Motor neuron (in vitro differentiated cells): Measurements from ENCODE around the gene KICS2. TPM values are rescaled to one million over a fixed set of nuclear protein-coding genes. Genes with fewer than 3 reads are reported as not detected.
"Not testable (repeated sequence)": the region's sequence is repeated elsewhere in the genome, so short reads cannot be mapped to it uniquely, and the experiment has no call there.

ENCODE experiments used
- ATAC-seq, 8 experiments: fragments of 200-7000 bp; cut with Tn5 transposase; replicated peaks in 6 of 8; 2 replicates each; pipeline ENCODE4 v1.8.0; 2021; ENCODE audit warnings: mild to moderate bottlenecking in 8 of 8, moderate library complexity in 8 of 8
- H3K27ac ChIP-seq, 2 donors: fragments of 250-450 bp; sonication (Bioruptor Pico); 2 replicates each; pipeline ENCODE4 v1.9.0; 2021; ENCODE audit warnings: antibody characterized with exemption in 2 of 2, mild to moderate bottlenecking in 2 of 2, moderate library complexity in 1 of 2
- H3K4me1 ChIP-seq, 2 donors: fragments of 250-450 bp; sonication (Bioruptor Pico); replicated peaks in 1 of 2; 2 replicates each; pipeline ENCODE4 v1.6.1; 2021; ENCODE audit warnings: antibody characterized with exemption in 2 of 2, mild to moderate bottlenecking in 2 of 2, moderate library complexity in 1 of 2
- H3K4me3 ChIP-seq, 5 donors: fragments of 250-450 bp; sonication (Bioruptor Pico); 2 replicates each; pipeline ENCODE4 v1.9.0; 2021; ENCODE audit warnings: antibody characterized with exemption in 5 of 5, mild to moderate bottlenecking in 5 of 5, moderate library complexity in 4 of 5
- WGBS, 10 experiments: fragments of 450-650 bp; shearing (Covaris generic); methylation state at CpG; one replicate each; pipeline ENCODE4 v1.0.0; 2022; 5-methylcytosine and 5-hydroxymethylcytosine counted together
- in situ Hi-C, 9 experiments: fragments of 400-800 bp; cut with MboI; loops; one replicate each; pipeline ENCODE4 v1.15.0; 2021; ENCODE audit warnings: low sequenced_read_pairs in 9 of 9, low pct_unique_long_range_greater_than_20kb in 2 of 9; ENCODE audit not compliant: unreplicated experiment in 9 of 9
- total RNA-seq, 8 experiments: library from RNA; unstranded; fragments of 300-600 nt; gene quantifications; 2 replicates each; pipeline versions ENCODE4 v1.2.3 to v1.2.4, GENCODE V29; 2022

KICS2 gene
- total RNA-seq, 8 experiments from 2014 or later: 3.9 to 16.7 (median 6.6) TPM

DNA sequence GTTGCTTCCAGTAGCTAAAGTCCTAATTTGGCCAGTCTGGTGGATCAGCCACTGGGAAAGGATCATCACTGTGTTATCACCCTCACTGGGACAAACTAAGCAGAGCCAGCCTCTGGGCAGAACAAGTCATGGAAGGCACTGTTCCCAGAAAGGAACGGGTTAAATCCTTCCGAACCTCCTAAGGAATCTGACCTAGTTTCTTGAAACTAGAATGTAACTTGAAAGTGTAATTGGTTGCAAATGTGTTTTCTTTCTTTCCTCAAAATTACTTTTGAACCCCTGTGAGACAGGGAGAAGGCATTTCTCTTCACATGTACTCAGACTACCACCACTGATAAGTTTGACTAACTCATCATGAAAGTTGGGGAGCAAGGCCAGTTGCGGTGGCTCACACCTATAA, 18.7 kb upstream of the KICS2 start:
- H3K4me3 ChIP-seq: no peak overlapping the region
- in situ Hi-C loops: loop anchor here in 1 of 9 experiments (25.0 kb wide), 1 partner anchor 403 kb away; the partner anchor contains the start of gene SRGAP1
- peak in 1 of 8 experiments; percentile 33 for ATAC-seq
- 0 to 100% (median 80%) methylated on average over 1 to 3 of the region's 3 CpGs; no CpG with 5 or more reads in 4 of the 10 experiments for WGBS, 10 experiments
- no peaks in the 10 kb centered on the region for H3K4me1 ChIP-seq
- H3K27ac ChIP-seq: no peak overlapping the region

DNA sequence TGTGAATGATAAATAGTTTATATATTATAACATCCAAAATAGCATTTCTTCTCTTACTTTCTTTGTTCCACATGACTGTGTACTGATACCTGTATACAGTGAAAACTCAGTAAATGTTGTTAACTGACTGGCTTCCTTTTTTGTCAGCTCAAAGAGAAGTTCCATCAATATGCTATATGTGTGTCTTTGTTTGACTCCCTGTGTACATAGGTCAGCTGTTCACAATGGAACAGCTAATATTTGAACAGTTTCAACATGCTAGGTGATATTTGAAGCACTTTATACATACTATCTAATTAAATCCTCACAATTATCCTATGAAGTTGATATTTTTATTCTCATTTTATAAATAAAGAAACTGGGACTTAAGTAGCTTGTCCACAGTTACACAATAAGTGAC, 15.3 kb upstream of the KICS2 start:
- Histone ChIP-seq H3K4me3 (no peak overlapping the region), H3K4me1 (no peaks in the 10 kb centered on the region), H3K27ac (no peak overlapping the region)
- in situ Hi-C loops: loop anchor here in 1 of 9 experiments (25.0 kb wide), 1 partner anchor 400 kb away; the partner anchor contains the start of gene SRGAP1
- no peak for ATAC-seq

DNA sequence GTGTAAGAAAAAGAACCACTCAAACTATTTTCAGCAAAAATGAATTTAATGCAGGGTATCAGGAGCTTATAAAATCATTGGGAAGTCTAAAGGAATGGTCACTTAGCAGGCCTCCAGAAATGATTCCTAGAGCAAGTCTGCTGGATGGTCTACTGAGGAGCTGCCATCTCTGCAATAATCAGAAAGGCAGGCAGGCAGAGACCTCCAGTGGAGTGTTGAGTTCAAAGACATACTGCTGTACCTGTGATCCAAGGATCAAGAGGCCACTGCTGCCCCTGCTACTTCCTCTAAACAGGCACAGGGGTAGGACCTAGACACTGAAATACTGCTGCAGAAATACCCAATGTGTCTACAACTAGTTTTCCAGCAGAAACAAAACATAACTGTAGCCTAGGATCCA, 14.5 kb upstream of the KICS2 start:
- peak in 1 of 8 experiments; percentile 24 for ATAC-seq
- H3K4me1 ChIP-seq: no peaks in the 10 kb centered on the region
- no peak overlapping the region for H3K4me3 ChIP-seq
- no peak overlapping the region for H3K27ac ChIP-seq
- in situ Hi-C loops: loop anchor here in 1 of 9 experiments (25.0 kb wide), 1 partner anchor 399 kb away; the partner anchor contains the start of gene SRGAP1

DNA sequence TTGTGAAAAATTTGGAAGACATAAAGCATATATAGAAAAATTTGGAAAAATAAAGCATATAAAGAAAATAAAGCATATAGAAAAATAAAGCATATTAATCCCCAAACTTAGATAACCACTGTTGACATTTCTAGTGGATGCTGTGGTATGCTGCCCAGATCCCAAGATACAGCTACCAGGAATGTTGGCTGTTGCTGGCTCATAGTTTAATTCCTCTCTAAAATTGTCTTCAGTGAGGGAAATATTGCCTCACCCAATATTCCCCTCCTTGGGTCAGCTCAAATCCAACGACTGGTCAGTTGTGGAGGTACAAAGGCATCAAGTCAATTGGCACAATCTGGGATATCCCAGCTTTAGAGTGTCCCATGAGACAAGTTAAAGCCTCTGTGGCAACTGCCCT, 10.1 kb upstream of the KICS2 start:
- in situ Hi-C loops: loop anchor here in 1 of 9 experiments (25.0 kb wide), 1 partner anchor 395 kb away; the partner anchor contains the start of gene SRGAP1
- 13 to 100% (median 86%) methylated on average over 1 of the region's 1 CpG; no CpG with 5 or more reads in 5 of the 10 experiments for WGBS, 10 experiments
- H3K4me3 ChIP-seq: no peak overlapping the region
- H3K27ac ChIP-seq: no peak overlapping the region
- H3K4me1 ChIP-seq: no peaks in the 10 kb centered on the region
- ATAC-seq: no peak

DNA sequence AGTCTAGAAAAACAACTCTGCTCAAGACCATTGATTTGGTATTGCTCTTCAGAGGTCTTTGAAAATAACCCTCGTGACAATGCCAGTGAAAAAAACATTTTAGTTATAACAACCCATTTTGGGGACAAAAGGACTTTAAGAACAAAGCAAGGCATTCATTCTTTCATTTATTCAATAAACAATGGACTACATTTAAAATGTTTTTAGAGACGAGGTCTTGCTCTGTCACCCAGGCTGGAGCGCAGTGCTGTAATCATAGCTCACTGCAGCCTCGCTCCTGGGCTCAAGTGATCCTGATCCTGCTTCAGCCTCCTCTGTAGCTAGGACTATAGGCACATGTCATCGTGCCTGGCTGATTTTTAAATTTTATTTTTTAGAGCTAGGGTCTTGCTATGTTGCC, 7.7 kb upstream of the KICS2 start:
- Histone ChIP-seq H3K4me3 (no peak overlapping the region), H3K27ac (no peak overlapping the region), H3K4me1 (no peaks in the 10 kb centered on the region)
- in situ Hi-C loops: loop anchor here in 1 of 9 experiments (25.0 kb wide), 1 partner anchor 392 kb away; the partner anchor contains the start of gene SRGAP1
- no peak for ATAC-seq
- 0 to 94% (median 80%) methylated on average over 1 to 5 of the region's 5 CpGs; no CpG with 5 or more reads in 1 of the 10 experiments for WGBS, 10 experiments

DNA sequence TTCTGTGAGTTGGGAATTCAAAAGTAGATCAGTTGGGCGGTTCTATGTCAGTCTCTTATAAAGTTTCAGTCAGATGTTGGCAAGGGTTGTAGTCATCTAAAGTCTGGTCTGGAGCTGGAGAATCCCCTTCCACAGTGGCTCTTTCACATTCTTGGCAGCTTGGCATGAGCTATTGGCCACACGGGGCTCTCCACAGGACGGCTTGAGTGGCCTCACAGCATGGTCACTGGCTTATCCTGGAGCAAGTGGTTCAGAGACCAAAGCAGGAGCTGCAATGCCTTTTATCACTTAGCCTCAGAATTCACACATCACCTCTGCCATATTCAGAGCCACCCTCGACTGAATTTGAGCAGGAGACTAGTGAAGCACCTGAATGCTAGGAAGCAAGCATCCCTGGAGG, 7.1 kb upstream of the KICS2 start:
- no peak for ATAC-seq
- WGBS, 10 experiments: 0 to 100% (median 71%) methylated on average over 1 to 4 of the region's 4 CpGs; no CpG with 5 or more reads in 1 of the 10 experiments
- no peaks in the 10 kb centered on the region for H3K4me1 ChIP-seq
- no peak overlapping the region for H3K27ac ChIP-seq
- in situ Hi-C loops: loop anchor here in 1 of 9 experiments (25.0 kb wide), 1 partner anchor 392 kb away; the partner anchor contains the start of gene SRGAP1
- H3K4me3 ChIP-seq: no peak overlapping the region

DNA sequence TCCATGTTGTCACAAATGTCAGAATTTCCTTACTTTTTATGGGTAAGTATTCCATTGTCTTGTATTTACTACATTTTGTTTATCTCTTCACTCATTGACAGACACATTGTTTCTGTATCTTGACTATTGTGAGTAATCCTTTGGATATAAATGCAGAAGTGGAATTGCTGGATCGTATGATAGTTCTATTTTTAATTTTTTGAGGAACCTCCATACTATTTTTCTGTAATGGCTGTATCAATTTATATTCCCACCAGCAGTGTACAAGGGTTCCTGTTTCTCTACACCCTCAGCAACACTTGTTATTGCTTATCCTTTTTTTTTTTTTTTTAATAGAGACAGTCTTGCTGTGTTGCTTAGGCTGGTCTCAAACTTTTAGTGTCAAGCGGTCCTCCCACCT, 3.5 kb upstream of the KICS2 start:
- no peak overlapping the region for H3K4me3 ChIP-seq
- peaks cover 5 to 8% of the 10 kb centered on the region in 2 donors for H3K4me1 ChIP-seq
- no peak overlapping the region for H3K27ac ChIP-seq
- WGBS, 10 experiments: 0 to 100% (median 41%) methylated on average over 1 to 2 of the region's 2 CpGs
- in situ Hi-C loops: loop anchor here in 1 of 9 experiments (25.0 kb wide), 1 partner anchor 388 kb away; the partner anchor contains the start of gene SRGAP1
- no peak for ATAC-seq

DNA sequence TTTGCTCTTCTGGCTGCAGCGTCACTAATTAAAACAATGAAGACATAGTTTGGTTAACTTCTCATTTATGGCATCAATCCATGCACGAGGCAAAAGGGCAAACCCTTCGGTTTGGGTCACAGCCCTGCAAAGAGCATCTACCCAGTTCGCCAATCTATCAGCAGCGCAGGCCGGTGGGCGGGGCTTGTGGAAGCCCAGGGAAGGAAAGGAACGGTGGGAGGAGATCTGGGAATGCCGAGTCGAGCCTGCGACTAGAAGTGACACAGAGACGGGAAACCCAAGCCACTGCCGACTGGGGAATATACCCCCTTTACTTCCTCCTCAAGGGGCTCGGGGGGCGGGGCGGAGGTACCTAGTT, 466 bp downstream of the KICS2 start:
- Histone ChIP-seq H3K4me3 (peak overlapping the region; percentile 55 to 92 (median 85)), H3K27ac (peak overlapping the region; percentile 88 to 92), H3K4me1 (peaks cover 6 to 11% of the 10 kb centered on the region in 2 donors)
- 0 to 17% (median 0%) methylated on average over 1 to 6 of the region's 16 CpGs; no CpG with 5 or more reads in 3 of the 10 experiments for WGBS, 10 experiments
- in situ Hi-C loops: no loop called here
- peak; percentile 73 to 86 (median 76) for ATAC-seq

DNA sequence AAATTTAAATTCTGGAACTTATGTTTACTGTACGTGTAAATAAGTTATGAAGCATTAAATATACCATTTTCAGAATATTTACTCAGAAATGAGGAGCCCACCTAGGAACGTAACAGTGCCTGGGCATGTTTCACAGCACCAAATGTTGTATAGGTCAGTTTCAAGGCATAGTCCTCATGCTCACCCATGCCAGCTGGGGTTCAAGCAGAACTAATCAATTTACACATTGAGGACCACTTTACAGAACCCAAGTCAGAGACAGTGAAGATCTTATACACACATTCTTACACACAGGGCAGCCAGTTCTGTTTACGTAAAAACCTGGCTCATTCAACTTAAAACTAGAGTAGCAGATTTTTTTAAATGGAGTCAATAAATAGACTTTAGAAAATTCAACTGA, 2.0 kb downstream of the KICS2 start:
- Histone ChIP-seq H3K4me1 (peaks cover 6 to 11% of the 10 kb centered on the region in 2 donors), H3K27ac (no peak overlapping the region), H3K4me3 (no peak overlapping the region)
- in situ Hi-C loops: no loop called here
- 80 to 100% (median 89%) methylated on average over 1 to 3 of the region's 3 CpGs for WGBS, 10 experiments
- ATAC-seq: no peak

DNA sequence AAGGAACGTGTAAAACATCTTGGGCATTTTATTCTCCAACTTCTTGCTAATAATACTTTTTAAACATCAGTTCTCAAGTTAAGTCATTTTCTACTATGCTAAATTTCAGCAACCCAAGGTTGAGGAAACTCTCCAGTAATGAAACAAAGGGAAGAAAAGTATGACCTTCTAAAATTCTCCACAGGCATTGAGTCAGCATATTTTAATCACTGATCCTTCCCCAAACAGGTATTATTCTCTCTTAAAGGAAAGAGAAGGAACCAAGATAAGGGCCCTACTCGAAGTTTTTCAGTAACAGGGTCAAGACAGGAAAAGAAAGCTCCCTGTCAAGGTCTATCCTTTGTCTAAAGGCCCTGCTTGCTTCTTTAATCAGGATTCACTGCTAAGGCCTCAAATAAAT, 3.0 kb downstream of the KICS2 start:
- Histone ChIP-seq H3K27ac (no peak overlapping the region), H3K4me3 (no peak overlapping the region), H3K4me1 (peaks cover 6 to 11% of the 10 kb centered on the region in 2 donors)
- in situ Hi-C loops: no loop called here
- ATAC-seq: no peak
- 0 to 100% (median 65%) methylated on average over 1 to 2 of the region's 2 CpGs for WGBS, 10 experiments

DNA sequence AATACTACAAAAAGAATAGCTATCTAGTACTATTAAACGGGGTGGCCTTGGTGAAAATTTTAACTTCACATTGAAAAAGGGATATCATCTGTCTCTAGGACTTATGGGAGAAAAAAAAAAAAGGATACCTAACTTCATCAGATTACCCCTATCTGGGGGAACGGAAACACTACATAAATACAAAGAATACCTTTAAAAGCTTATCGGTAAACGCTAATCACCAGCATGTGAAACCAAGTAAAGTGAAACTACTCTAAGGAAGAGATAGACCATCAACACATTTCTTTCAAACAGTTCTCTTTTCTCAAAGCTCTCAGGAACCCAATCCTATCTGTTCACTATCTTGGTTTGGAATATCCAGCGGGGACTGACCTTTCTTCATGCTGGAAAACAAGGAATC, 3.5 kb downstream of the KICS2 start:
- H3K4me3 ChIP-seq: no peak overlapping the region
- no peak for ATAC-seq
- WGBS, 10 experiments: 81 to 100% (median 93%) methylated on average over 3 to 5 of the region's 5 CpGs
- H3K27ac ChIP-seq: no peak overlapping the region
- in situ Hi-C loops: no loop called here
- peaks cover 6 to 11% of the 10 kb centered on the region in 2 donors for H3K4me1 ChIP-seq

DNA sequence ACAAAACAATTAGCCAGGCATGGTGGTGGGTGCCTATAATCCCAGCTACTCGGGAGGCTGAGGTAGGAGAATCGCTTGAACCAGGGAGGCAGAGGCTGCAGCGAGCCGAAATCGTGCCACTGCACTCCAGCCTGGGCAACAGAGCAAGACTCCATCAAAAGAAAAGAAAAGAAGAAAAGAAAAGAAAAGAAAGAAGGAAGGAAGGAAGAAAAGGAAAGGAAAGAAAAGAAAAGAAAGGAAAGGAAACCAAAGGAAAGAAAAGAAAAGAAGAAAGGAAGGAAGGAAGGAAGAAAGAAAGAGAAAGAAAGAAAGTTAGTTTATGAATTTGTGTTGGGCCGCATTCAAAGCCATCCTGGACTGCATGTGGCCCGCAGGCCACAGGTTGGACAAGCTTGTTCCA, 4.5 kb downstream of the KICS2 start:
- H3K27ac ChIP-seq, H3K4me1 ChIP-seq, ATAC-seq, H3K4me3 ChIP-seq, in situ Hi-C loops: not testable (repeated sequence)
- 83 to 100% (median 96%) methylated on average over 1 to 7 of the region's 7 CpGs; no CpG with 5 or more reads in 1 of the 10 experiments for WGBS, 10 experiments

DNA sequence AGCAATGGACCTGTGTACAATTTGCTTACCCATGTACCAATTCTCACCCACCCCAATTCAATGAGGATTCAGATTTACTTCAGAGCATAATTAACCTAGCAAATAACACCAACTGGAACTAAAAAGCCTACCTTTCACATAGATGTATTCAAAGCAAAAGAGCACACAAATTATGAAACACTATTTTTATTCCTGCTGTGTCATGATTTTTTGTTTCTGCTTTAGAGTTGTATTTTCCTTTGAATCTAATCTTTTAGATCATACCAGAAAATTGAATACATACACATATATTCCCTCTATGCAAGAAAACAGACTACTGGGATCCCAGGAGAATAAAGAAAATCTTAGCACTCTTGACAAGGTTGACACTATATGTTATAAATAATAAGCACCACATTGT, 5.9 kb downstream of the KICS2 start:
- no peak for ATAC-seq

DNA sequence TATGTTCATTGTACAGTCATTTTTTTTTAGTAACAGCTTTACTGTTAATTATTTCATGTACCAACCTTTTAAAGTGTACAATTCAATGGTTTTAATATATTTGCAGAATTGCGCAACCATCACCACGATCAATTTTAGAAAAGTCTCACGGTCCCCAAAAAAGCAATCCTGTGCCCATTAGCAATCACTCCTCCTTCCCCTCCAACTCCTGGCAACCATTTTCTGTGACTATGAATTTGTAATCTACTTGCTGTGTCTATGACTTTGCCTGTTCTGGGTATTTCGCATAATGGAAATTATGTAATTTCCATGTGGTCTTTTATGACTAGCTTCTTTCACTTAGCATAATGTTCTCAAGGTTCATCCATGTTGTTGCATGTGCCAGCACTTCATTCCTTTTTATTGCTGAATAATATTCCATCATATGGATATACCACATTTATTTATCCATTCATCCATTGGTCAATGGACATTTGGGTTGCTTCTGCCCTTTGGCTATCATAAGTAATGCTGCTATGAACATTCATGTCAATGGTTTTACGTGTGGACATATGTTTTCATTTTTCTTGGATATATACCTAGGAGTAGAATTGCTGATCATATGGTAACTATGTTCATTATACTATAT, 9.9 kb downstream of the KICS2 start:
- in situ Hi-C loops: no loop called here
- WGBS, 10 experiments: 50 to 98% (median 76%) methylated on average over 2 to 5 of the region's 5 CpGs; no CpG with 5 or more reads in 1 of the 10 experiments

More for the DNA sequence above, 5.9 kb downstream of the KICS2 start:
- Histone ChIP-seq H3K27ac (no peak overlapping the region), H3K4me1 (peaks cover 6% of the 10 kb centered on the region in 2 donors), H3K4me3 (no peak overlapping the region)
- in situ Hi-C loops: no loop called here

More for the DNA sequence above, 9.9 kb downstream of the KICS2 start:
- H3K27ac ChIP-seq: no peak overlapping the region
- no peak overlapping the region for H3K4me3 ChIP-seq
- ATAC-seq: no peak
- no peaks in the 10 kb centered on the region for H3K4me1 ChIP-seq
